ENCODE results near the gene REELD1.

The REELD1 gene

GRCh38 chr4:146214238-146214637, at the start of gene REELD1:
Gene REELD1 (plus strand): TSS chr4:146214538. CDS start chr4:146216953, 2,415 bp downstream.
- no peak within 1 kb of the TSS for H3K4me3 ChIP-seq (replicated peaks; ENCODE audit: low read depth, low read length)
- TF ChIP-seq CTCF (IDR thresholded peaks at IDR 0.05; ENCODE audit: insufficient read depth, low read length, poor library complexity, severe bottlenecking) = no peak
- no peaks in the 10 kb centered on the region for H3K27me3 ChIP-seq (replicated peaks; ENCODE audit: control insufficient read depth, insufficient read depth, low read length)
- DNase-seq (ENCODE audit: extremely low read depth, insufficient read length) = no peak
- no peaks in the 10 kb centered on the region for H3K36me3 ChIP-seq (ENCODE audit: control insufficient read depth, insufficient read depth, low read length)

GRCh38 chr4:146165221-146165620, 49.1 kb upstream of the REELD1 start:
- no peak overlapping the region for H3K4me3 ChIP-seq (replicated peaks; ENCODE audit: low read depth, low read length)
- no peaks in the 10 kb centered on the region for H3K36me3 ChIP-seq (ENCODE audit: control insufficient read depth, insufficient read depth, low read length)
- H3K27me3 ChIP-seq (replicated peaks; ENCODE audit: control insufficient read depth, insufficient read depth, low read length) = no peaks in the 10 kb centered on the region
- TF ChIP-seq CTCF (IDR thresholded peaks at IDR 0.05; ENCODE audit: insufficient read depth, low read length, poor library complexity, severe bottlenecking) = no peak
- DNase-seq (ENCODE audit: extremely low read depth, insufficient read length) = no peak

- Histone ChIP-seq H3K4me3 (replicated peaks; ENCODE audit: low read depth, low read length) (no peak overlapping the region), H3K36me3 (ENCODE audit: control insufficient read depth, insufficient read depth, low read length) (no peaks in the 10 kb centered on the region), H3K27me3 (replicated peaks; ENCODE audit: control insufficient read depth, insufficient read depth, low read length) (no peaks in the 10 kb centered on the region)
- DNase-seq (ENCODE audit: extremely low read depth, insufficient read length) = no peak
- TF ChIP-seq CTCF (IDR thresholded peaks at IDR 0.05; ENCODE audit: insufficient read depth, low read length, poor library complexity, severe bottlenecking) = no peak
Observed at GRCh38 chr4:146165840-146166239, 48.5 kb upstream of the REELD1 start.

- Histone ChIP-seq H3K27me3 (replicated peaks; ENCODE audit: control insufficient read depth, insufficient read depth, low read length) (no peaks in the 10 kb centered on the region), H3K36me3 (ENCODE audit: control insufficient read depth, insufficient read depth, low read length) (no peaks in the 10 kb centered on the region), H3K4me3 (replicated peaks; ENCODE audit: low read depth, low read length) (no peak overlapping the region)
- TF ChIP-seq CTCF (IDR thresholded peaks at IDR 0.05; ENCODE audit: insufficient read depth, low read length, poor library complexity, severe bottlenecking) = no peak
- no peak for DNase-seq (ENCODE audit: extremely low read depth, insufficient read length)
Observed at GRCh38 chr4:146170149-146170548, 44.2 kb upstream of the REELD1 start.

GRCh38 chr4:146175541-146176453, 38.5 kb upstream of the REELD1 start, which contains the start of gene LSM6:
Gene LSM6 (plus strand): TSS chr4:146175718. CDS start chr4:146182922, 7,204 bp downstream.
- Histone ChIP-seq H3K4me3 (replicated peaks; ENCODE audit: low read depth, low read length) (peak within 1 kb of the TSS; percentile 91), H3K27me3 (replicated peaks; ENCODE audit: control insufficient read depth, insufficient read depth, low read length) (no peaks in the 10 kb centered on the region), H3K36me3 (ENCODE audit: control insufficient read depth, insufficient read depth, low read length) (peaks cover 1% of the 10 kb centered on the region; the same call in 1 of the 2 replicates)
- peak; percentile 83 for DNase-seq (ENCODE audit: extremely low read depth, insufficient read length)
- TF ChIP-seq CTCF (IDR thresholded peaks at IDR 0.05; ENCODE audit: insufficient read depth, low read length, poor library complexity, severe bottlenecking) = peak; percentile 12

Measured in GM06990 (cell line).